HG03139 (cell line): ENCODE data around the gene ARHGAP10.
A peak's percentile ranks its signal among the peaks of the same experiment; 100 is the strongest.

Source experiments
- ATAC-seq: cut with Tn5 transposase; IDR thresholded peaks from one replicate; pipeline ENCODE4 v1.9.1; 2021; ENCODE audit not compliant: unreplicated experiment

ARHGAP10 gene

DNA sequence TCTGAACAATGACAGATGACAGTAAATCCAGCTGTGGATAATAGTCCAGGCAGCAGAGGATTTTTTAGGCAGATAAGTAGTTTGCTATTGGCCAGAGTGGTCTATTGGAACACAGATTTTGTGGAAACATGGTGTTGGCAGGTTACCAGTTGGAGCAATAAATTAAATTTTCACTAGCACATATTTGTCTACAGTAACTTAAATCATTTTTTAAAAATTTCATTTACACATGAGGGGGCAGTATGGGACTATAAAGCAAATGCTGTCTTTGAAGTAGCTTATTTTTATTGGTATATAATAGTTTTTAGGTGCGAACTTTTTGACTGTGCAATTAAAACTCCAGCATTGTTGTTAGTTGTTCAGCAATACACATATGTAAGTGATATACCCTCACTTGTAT lies 289.8 kb downstream of the ARHGAP10 start:
- ATAC-seq: no peak

DNA sequence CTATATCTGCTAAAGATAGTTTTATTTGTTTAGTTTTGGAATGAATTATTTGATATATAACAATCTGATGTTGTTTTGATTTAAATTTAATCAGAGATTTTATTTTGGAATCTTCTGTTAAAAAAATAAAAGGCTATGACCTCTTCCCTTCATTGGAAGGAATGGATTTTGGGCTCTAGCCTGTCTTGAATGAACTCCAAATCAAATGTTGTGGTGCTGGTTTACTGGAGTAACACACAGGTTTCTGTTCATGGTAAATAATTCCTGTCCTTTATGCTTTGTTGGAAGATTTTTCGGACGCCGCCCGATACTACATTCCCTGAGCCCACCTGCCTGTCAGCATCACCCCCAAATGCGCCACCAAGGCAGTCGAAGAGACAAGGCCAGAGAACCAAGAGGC lies 291.1 kb downstream of the ARHGAP10 start:
- ATAC-seq: no peak

DNA sequence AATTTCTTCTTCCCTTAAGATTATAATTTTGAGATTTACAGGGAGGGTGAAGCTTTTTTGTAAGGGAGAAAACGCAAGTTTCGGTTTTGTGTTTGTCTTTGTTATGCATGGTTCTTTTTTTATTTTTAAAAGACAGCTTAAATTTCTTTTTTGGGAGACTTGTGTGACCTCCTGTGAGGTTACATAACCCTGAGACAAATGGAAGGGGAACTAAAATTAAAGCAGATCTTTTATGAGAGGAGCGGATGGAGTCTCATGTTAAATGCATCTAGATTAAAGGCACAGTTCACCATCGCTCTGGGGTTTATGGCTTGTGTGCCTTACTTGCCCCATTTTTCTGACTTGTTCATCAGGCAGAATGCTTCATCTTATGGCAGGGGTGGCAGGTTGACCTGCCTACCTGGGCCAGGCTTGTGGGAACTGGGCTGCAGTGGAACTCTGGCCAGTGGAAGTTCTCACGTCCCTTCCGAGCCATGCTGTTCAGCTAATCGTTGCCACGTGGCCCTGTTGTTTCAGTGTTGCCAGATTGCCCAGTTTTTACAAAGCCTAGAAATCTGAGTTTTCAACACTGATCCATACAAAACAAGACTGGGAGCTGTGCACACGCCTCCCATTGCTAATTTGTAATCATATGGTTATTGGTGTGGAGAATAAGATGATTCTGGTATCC lies 291.8 kb downstream of the ARHGAP10 start:
- ATAC-seq: no peak

DNA sequence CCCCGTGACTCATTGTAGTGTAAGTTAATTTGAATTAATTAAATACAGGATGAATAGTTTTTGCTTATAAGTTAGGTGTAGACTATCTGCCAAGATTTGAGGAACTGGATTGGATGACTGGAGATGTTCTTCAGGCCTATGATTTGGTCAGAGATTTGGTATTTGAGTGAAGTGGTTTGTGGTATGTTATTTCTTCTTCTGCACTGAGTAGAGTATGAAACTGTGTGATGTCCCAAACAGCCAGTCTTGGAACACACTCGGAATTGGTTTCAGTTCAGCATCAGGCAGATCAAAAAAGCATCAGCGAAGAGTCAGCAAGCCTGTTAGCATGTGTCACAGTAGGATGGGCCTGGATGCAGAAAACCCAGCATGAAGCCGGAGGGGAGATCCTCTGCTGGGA lies 294.1 kb downstream of the ARHGAP10 start:
- ATAC-seq: no peak

DNA sequence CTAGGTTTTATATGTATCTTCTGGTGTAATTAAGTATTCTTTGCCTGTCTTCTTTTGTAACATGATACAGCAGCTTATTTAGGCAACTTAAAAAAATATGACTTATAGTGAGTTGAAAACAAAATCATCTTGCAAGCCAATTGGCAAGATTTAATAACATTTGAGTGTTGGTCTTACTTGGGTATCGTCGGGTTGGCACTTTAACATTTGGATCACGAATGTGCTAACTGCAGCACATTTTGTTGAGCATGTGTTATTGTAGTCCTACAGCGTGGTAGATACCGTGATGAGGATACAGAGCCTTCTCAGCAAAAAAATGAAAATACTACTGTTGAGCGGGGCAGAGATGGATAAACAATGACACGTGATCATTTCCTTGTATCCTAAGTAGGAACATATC lies 295.3 kb downstream of the ARHGAP10 start:
- ATAC-seq: no peak

DNA sequence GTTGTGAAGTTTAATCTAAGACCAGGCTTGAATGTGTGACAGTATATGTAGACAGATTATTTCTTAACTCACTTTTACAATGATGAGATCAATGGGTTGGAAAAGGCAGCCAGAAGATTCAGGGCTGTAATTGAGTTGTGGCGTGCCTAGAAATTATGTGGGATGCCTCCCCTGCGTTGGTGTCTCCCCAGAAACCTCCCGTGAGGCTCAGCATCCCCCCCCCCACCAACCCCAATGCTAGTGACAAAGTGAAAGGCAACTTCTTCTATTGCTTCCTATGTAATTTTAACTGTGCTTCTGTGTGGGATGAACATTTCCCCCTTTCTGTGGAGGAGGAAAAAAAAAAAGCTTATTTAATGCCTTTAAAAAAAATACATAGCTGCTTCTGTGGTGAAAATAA lies 297.9 kb downstream of the ARHGAP10 start:
- ATAC-seq: no peak

DNA sequence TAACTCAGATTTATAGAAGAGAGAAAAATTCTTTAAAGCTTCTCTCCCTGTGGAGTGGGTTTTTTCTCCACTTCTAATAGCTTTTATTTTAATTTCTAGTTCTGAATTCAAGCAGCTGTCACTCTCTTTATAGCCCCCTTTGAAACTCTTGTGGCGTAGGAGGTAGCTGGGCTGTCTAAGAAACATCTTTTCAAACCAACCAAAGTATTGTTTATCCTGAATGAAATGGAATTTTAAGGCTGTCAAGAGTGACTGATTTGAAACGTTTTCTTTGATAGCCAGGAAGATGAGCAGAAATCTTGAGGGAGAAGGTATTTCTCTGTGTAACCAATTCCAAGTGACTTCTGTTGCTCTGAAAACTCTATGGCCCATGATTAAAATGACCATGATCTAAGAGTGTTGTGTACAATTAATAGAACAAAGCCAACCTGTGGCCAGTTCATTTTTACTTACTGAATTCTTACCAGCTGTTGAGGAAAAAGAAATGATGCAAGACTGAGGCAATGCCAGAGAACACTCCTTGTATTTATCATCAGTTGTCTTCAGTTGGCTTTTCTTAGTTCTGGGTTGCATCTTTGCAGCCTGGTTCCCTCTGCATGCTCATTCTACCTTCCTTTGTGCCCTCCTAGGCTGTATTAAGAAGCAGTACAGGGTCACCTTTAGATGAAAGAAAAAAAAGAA lies 298.4 kb downstream of the ARHGAP10 start:
- ATAC-seq: no peak

DNA sequence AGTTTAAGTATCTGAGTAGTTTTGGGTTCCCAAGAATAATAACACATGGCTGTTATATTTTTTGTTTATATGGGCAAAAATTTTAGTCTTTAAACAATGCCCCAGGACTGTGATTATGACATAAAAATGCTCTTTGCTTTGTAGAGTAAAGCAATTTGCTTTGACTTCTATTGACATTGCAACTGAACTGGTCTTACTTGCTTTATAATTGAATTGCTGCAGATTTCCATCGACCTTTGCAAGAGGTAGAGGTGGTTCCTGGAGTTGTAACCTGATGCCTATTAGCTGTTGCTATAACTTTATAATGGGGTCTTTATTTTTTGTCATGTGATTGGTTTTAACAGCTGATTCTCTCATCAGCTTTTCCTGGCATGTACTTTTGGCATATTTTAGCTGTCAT lies 302.9 kb downstream of the ARHGAP10 start:
- no peak for ATAC-seq

DNA sequence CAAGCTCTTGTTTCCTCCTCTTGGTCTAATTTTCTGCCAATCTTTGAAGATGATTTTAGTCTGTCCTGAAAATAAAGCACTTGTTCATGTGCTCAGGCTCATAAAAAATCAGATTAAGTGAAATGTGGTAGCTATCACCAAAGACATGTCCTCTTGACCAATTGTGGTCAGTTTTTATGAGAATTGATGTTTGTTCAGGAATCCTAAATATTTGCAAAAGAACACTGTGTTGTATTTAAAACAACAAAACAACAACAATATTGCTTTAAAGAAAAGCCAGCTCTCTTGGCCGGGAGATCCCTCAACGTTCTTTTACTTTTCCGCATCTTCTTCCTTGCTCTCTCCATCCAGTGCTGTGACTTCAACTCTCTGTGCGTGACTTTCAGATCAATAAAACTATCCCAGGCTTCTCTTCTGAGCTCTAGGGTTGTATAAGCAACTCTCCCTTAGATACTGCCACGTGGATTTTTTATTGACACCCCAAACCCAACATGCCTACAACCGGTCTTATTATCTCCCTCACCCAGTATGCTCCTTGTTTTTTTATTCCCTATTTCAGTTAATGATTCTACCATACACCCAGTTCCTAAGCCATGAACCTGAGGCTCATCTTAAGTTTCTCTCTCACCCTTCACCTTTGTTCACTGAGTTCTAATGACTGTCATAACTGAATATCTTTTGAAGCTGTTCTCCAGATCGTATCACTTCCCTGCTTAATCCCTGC lies 309.9 kb downstream of the ARHGAP10 start:
- no peak for ATAC-seq

DNA sequence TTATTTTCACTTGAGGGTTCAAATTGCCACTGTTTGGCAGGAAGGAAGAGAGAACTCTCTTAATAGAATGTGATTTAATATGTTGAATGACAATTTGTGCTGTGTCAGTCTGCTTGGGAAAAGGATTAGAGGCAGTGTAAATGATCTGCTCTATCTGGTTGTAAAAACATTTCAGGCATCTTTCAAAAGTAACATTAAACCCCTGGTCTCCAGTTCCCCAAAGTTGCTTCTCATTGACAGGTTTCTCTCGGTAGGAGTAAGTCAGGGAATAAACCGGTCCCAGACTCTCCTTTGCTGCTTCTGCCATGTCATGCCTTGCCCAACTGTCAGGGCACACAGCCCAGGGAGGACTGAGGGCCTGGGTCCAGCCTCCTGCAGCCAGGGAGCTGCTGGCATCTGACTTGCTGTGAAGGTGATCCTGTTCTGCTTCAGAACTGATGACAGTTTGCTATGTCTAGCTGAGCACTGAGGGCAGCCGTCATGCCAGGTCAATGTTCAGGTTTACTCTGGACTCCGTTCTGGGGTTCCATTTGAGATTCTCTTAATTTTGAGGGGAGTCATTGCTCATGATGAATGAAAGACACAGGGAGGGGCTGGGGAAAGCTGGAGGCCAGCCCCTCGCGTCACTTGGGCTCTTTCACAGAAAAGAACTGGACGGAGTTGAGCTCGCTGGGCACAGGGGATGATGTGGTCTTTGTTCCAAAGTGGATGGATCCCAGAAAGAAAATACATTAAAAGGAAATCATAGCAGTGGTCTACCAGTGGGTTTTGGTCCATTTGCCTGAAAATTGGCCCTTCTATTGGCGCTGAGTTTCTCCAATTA lies 312.4 kb downstream of the ARHGAP10 start:
- ATAC-seq: peak; percentile 10

DNA sequence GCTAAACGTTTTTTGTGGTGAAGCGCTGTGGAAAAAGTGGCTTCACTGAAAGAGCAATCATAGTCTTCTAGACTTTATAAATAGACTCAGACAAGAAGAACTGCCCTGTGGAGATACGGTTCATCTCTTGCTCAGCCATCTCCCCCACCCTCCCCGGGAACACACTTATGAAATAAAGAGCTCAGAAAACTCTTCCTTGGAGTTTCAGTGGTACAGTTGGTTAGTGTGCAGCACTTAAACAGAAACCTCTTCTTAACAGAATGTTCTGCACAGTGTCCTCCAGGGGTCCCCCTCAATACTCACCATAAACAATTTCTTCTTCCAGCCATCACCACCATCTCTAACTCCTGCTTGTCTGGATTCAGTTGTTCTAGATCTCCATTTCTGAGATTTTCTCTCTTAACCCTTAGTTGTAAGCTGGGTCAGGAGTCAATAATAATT lies 313.0 kb downstream of the ARHGAP10 start:
- peak; percentile 92 for ATAC-seq

DNA sequence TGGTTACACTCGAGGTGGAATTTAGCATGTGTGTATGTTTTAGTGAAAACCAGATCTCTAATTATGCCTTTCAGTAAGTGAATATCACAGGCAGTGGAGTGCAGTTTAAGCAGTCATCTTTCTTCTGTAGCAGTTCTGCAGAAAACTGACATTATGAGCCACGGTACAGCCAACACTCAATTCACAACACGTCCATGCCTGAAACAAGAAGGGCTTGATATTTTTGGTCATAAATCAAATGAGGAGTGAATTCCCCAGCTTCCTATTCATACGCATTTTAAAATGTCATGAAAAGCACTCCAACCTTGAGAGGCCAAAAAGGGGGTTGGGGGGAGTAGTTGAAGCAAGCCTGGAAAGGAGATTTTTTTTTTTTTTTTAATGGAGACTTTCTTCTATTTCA lies 316.7 kb downstream of the ARHGAP10 start:
- no peak for ATAC-seq

DNA sequence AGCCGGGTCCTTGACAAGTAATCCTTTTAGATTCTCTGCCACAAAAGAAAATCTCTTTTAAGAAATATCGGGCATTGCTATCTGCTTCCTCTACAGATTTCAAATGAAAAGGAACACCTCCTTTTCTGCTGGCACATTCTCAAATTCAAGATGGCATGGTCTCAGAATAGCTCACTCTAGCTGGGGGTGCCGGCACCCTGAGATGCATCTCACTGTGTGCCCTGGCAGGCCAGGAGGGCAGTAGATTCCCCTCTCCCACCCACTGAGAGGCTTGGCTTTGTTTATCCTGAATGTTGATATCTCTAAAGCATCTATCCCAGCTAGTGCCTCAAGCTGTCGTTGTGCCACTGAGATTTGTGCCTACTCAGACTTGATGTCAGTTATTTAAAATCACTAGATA lies 319.5 kb downstream of the ARHGAP10 start:
- no peak for ATAC-seq

DNA sequence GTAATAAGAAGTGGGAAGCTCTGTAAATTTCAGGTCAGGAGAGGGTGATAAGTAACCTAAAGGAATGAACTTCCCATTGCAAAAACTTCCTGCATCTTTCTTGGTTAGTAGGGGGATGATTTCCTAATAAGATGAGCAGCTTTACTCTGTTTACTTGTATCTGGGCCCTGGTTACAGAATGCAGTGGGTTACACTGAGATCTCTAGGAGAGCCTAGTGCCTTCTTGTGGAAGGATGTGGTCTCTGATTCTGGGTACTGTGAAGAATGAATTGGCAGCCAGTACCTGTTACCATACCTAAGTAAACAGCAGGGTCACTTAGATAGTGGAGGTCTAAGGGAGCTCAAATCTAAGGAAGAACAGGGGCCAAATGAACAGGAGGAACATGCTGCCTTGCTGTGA lies 320.6 kb downstream of the ARHGAP10 start:
- ATAC-seq: no peak

DNA sequence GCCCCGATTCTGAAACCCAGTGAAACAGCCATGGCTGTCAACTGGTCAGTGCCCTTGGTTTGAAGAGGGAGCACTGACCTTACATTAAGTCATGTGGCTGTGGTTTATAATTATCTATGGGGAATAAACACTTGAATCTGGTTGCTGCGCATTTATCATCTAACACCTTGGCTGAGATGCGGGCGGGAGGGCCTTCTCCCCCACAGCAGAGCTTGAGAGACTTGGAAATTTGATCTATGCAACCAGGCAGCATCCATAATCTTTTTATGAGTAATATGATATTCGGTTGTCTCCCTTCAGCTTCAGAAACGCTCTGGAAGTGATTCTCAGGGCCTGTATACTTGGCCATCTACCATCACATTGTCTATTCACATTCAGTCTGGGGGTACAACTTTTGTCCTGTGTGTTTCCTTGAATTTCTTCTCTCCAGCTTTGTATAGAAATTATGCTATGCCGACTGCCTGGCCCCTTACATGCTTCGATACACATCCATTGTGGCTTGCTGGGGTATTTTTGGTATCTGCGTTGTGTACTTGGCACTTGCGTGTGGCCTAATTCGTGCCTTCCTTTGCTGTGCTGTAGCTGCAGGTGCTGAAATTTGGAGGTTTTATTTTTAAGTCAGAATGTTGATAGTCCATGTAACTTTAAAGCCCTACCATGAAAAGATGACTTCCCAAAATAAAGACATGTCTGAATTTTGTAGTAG lies 321.6 kb downstream of the ARHGAP10 start:
- no peak for ATAC-seq

DNA sequence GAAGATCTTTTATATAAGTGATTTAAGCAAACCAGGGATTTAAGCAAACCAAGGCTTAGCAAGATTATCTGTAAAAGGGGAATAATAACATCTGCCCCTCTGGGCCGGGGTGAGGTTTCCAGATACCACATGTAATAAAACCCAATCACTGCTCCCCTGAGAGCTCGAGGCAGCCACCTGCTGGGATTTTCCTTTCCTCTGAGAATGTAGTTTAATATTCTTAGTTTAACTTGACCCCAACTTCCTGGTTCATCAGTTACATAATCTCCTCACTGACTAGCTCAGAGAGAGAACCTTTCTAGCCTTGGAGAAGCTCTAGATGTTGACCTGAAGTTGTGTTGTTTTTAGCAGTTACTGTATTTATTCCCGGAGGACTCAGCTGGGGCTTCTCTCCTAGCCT lies 322.4 kb downstream of the ARHGAP10 start:
- ATAC-seq: no peak

DNA sequence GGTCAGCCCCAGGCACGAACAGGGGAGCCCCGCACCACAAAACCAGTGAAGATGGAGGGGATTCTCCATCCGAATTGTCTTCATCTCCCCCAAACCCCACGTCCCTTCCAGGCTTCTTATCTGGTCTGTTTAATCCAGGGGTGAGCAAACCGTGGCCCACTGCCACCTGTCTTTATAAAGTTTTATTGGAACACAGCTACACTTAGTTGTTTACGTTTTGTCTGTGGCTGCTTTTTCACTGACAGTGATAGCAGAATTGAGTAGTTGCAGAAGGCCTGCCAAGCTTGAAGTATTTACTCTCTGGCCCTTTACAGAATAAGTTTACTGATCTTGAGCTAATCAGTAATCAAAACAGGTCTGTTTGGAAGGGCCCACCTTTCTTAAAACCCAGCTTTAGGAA lies 324.0 kb downstream of the ARHGAP10 start:
- ATAC-seq: peak; percentile 22

DNA sequence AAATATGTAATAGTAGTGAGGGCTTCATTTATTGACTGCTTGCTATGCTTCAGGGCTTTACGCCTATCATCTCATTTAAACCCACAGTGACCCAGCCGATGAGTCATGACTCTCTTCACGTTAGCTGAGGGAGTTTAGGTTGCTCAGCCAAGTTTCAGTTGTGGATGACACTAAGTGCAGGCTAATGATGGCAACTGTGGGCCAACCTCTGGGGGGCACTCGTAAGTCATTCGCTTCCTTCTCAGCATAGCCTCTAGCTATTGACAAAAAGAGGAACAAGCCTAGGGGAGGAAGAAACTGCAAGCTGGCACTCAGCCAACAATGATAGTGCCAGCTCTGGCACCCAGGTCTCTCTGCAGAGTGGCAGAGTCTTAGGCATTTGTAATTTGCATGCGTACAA lies 325.0 kb downstream of the ARHGAP10 start:
- peak; percentile 79 for ATAC-seq

DNA sequence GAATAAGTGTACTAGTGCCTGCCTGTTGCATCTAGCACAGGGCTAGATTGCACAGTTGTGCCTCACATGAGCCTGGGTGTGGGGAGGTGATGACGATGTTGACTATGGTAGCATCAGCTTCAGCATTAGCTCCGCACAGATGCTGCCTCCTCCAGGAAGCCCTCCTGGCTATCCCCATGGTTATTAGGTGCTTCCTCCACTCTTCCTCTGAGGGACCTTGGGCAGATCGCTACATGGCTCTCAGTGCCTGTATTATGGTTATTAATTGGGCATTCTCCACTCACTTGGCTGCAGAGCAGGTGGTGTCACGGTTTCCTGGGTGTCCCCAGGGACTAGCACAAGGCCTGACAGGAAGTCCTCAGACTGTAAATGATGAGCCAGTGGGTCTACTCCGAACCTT lies 325.6 kb downstream of the ARHGAP10 start:
- ATAC-seq: peak; percentile 54

DNA sequence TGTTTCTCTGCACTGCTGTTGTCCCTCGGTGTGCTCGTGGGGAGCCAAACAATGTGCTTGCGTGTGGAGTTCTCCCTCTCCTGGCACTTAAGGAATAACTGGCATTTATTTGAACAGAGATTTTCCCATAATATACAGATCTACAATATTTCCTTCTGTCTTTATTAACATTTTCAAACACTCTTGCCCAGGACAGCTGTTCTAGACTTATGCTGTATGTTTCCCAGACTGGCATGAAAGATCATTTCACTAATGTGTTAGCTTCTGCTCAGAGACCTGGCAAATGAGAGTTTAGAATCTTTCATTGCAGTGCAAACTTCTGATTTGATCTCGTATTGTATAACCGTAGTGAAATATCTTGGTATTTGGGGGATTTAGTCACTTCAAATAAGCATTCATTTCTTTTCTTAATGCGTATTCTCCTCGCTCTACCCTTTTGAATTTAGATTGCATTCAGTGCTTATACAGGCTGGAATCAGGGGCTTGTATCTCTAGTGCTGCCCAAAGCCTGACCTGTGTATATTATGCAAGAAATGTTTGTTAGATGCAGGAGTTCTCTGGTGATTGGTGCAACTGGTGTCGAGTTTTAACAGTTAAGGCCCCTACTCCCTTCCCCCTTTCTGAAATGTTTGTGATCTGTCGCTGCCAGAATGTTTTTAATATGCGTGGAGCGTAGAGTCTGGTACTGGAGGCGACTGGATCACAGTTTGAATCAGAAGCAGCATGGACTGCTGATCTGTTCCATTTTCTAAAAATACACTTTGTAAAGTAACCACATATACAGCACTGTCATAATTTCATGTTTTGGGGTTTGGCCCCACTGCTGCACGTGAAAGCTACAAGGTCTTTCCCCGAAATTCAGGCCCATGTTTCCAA lies 326.3 kb downstream of the ARHGAP10 start:
- ATAC-seq: no peak
